Amygdala (tissue), 56 donors: Measurements from ENCODE around the gene CNTNAP5.
"Not testable (repeated sequence)": the region's sequence is repeated elsewhere in the genome, so short reads cannot be mapped to it uniquely, and the experiment has no call there.

Source experiments
- DNase-seq, 56 donors: peaks; one replicate each; lab custom pipeline; 2025; lab: John Stamatoyannopoulos, UW

The CNTNAP5 gene

GRCh38 chr2:124316881-124317605, 292.0 kb downstream of the CNTNAP5 start:
- DNase-seq = no peak

- DNase-seq = no peak
Observed at GRCh38 chr2:124317628-124318027, 292.5 kb downstream of the CNTNAP5 start.

GRCh38 chr2:124318913-124319312, 293.8 kb downstream of the CNTNAP5 start:
- DNase-seq = no peak

GRCh38 chr2:124319577-124319976, 294.5 kb downstream of the CNTNAP5 start:
- no peak for DNase-seq

- no peak for DNase-seq
Observed at GRCh38 chr2:124320051-124320688, 295.1 kb downstream of the CNTNAP5 start.

- DNase-seq = no peak
Observed at GRCh38 chr2:124323321-124323720, 298.2 kb downstream of the CNTNAP5 start.

GRCh38 chr2:124325667-124326440, 300.8 kb downstream of the CNTNAP5 start:
- no peak for DNase-seq

- no peak for DNase-seq
Observed at GRCh38 chr2:124327303-124327702, 302.2 kb downstream of the CNTNAP5 start.

- DNase-seq = no peak
Observed at GRCh38 chr2:124328397-124328796, 303.3 kb downstream of the CNTNAP5 start.

GRCh38 chr2:124333784-124334183, 308.7 kb downstream of the CNTNAP5 start:
- DNase-seq = no peak

GRCh38 chr2:124335058-124335457, 310.0 kb downstream of the CNTNAP5 start:
- DNase-seq = no peak

GRCh38 chr2:124339709-124340108, 314.6 kb downstream of the CNTNAP5 start:
- no peak for DNase-seq

GRCh38 chr2:124343827-124344498, 318.9 kb downstream of the CNTNAP5 start:
- DNase-seq = no peak

GRCh38 chr2:124347209-124347608, 322.1 kb downstream of the CNTNAP5 start:
- DNase-seq = no peak

- DNase-seq = no peak
Observed at GRCh38 chr2:124353656-124354055, 328.6 kb downstream of the CNTNAP5 start.

GRCh38 chr2:124354466-124354865, 329.4 kb downstream of the CNTNAP5 start:
- DNase-seq = no peak

- DNase-seq = not testable (repeated sequence)
Observed at GRCh38 chr2:124361966-124362365, 336.9 kb downstream of the CNTNAP5 start.

- no peak for DNase-seq
Observed at GRCh38 chr2:124369181-124369580, 344.1 kb downstream of the CNTNAP5 start.

GRCh38 chr2:124380221-124380749, 355.2 kb downstream of the CNTNAP5 start:
- DNase-seq = no peak

- peak in 3 of 56 donors; percentile 2 to 5 (median 2) for DNase-seq
Observed at GRCh38 chr2:124382067-124382618, 357.1 kb downstream of the CNTNAP5 start.
